B cell (primary cell): ENCODE data around the gene DACT1.

Source experiments
- EZH2 ChIP-seq: IDR thresholded peaks from 2 replicates; pipeline ENCODE4 v1.6.1; 2012; ENCODE audit warnings: borderline replicate concordance, low read depth, mild to moderate bottlenecking, moderate library complexity, low read length; ENCODE audit not compliant: insufficient read depth, poor library complexity, severe bottlenecking
- TF ChIP-seq, protein P1 (sequence below): fragments of 200-600 bp; IDR thresholded peaks from one replicate; pipeline ENCODE4 v1.8.0; 2022; ENCODE audit warnings: antibody characterized with exemption, mild to moderate bottlenecking

DNA sequence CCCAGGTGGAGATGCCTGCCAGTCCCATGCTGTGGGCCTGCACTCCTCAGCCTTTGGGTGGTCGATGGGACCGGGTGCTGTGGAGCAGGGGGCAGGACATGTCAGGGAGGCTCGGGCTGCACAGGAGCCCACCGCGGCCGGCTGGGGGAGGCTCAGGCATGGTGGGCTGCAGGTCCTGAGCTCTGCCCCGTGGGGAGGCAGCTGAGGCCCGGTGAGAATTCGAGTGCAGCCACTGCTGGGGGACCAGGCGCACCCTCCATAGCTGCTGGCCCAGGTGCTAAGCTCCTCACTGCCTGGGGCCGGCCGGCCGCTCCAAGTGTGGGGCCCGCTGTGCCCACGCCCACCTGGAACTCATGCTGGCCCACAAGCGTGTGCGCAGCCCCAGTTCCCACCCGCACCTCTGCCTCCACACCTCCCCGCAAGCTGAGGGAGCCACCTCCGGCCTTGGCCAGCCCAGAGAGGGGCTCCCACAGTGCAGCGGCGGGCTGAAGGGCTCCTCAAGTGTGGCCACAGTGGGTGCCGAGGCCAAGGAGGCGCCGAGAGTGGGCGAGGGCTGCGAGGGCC, 49.6 kb downstream of the DACT1 start:
- TF ChIP-seq, protein P1, sequence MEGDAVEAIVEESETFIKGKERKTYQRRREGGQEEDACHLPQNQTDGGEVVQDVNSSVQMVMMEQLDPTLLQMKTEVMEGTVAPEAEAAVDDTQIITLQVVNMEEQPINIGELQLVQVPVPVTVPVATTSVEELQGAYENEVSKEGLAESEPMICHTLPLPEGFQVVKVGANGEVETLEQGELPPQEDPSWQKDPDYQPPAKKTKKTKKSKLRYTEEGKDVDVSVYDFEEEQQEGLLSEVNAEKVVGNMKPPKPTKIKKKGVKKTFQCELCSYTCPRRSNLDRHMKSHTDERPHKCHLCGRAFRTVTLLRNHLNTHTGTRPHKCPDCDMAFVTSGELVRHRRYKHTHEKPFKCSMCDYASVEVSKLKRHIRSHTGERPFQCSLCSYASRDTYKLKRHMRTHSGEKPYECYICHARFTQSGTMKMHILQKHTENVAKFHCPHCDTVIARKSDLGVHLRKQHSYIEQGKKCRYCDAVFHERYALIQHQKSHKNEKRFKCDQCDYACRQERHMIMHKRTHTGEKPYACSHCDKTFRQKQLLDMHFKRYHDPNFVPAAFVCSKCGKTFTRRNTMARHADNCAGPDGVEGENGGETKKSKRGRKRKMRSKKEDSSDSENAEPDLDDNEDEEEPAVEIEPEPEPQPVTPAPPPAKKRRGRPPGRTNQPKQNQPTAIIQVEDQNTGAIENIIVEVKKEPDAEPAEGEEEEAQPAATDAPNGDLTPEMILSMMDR = no peak
- no peak for TF ChIP-seq EZH2
